ENCODE measurements around the gene KCNMA1.

KCNMA1 gene

DNA sequence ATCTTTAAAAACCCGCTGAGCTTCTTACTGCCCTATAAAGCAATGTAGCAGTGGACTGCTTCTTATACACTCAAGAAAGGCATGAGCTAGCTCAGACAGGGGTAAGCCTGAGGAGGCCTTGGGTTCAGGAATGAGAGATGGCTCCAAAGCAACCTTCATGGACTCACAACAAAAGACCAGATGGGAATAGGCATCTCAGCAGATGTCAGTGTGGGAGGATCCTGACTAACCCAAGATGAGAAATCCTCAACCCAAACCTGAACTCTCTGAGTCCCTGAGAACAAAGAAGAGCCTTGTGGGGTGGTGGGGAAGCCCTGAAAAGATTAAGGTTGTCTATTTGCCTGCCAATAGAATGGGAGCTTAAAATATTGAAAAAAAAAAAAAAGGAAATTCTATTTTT lies 807.4 kb downstream of the KCNMA1 start:
- Histone ChIP-seq H3K4me2 (ENCODE audit: low read depth, low read length, poor library complexity, severe bottlenecking) (no peak overlapping the region), H3K4me3 (ENCODE audit: insufficient read depth, low read length, poor library complexity, severe bottlenecking) (no peak overlapping the region), H3K9me3 (ENCODE audit: insufficient read depth, low read length) (no peaks in the 10 kb centered on the region), H3K36me3 (ENCODE audit: low read length) (no peaks in the 10 kb centered on the region), H3K9ac (ENCODE audit: low read length) (no peak overlapping the region), H3K27me3 (ENCODE audit: low read length) (no peaks in the 10 kb centered on the region), H3K27ac (ENCODE audit: low read depth, low read length) (no peak overlapping the region), H2AFZ (ENCODE audit: low read depth, low read length, severe bottlenecking) (no peak overlapping the region), H4K20me1 (ENCODE audit: low read depth, low read length) (no peaks in the 10 kb centered on the region), H3K9me2 (replicated peaks; ENCODE audit: insufficient read depth, low read length) (no peaks in the 10 kb centered on the region), H3F3A (ENCODE audit: insufficient read depth) (no peaks in the 10 kb centered on the region), H3K79me2 (ENCODE audit: insufficient read depth, low read length) (no peaks in the 10 kb centered on the region)
- TF ChIP-seq CTCF (IDR thresholded peaks at IDR 0.05; ENCODE audit: insufficient read depth, low read length, poor library complexity, severe bottlenecking): no peak
- TF ChIP-seq EZH2phosphoT487 (conservative IDR thresholded peaks at IDR 0.05; ENCODE audit: low read length): no peak

GRCh38 chr10:76829724-76830123 lies 807.9 kb downstream of the KCNMA1 start:
- H3K36me3 ChIP-seq (ENCODE audit: low read length): no peaks in the 10 kb centered on the region
- H3K27ac ChIP-seq (ENCODE audit: low read depth, low read length): no peak overlapping the region
- H3K9me3 ChIP-seq (ENCODE audit: insufficient read depth, low read length): no peaks in the 10 kb centered on the region
- no peaks in the 10 kb centered on the region for H4K20me1 ChIP-seq (ENCODE audit: low read depth, low read length)
- H3F3A ChIP-seq (ENCODE audit: insufficient read depth): no peaks in the 10 kb centered on the region
- no peak overlapping the region for H3K4me2 ChIP-seq (ENCODE audit: low read depth, low read length, poor library complexity, severe bottlenecking)
- no peaks in the 10 kb centered on the region for H3K9me2 ChIP-seq (replicated peaks; ENCODE audit: insufficient read depth, low read length)
- no peaks in the 10 kb centered on the region for H3K79me2 ChIP-seq (ENCODE audit: insufficient read depth, low read length)
- no peak overlapping the region for H3K9ac ChIP-seq (ENCODE audit: low read length)
- no peak overlapping the region for H2AFZ ChIP-seq (ENCODE audit: low read depth, low read length, severe bottlenecking)
- H3K4me3 ChIP-seq (ENCODE audit: insufficient read depth, low read length, poor library complexity, severe bottlenecking): no peak overlapping the region
- TF ChIP-seq EZH2phosphoT487 (conservative IDR thresholded peaks at IDR 0.05; ENCODE audit: low read length): no peak
- no peak for TF ChIP-seq CTCF (IDR thresholded peaks at IDR 0.05; ENCODE audit: insufficient read depth, low read length, poor library complexity, severe bottlenecking)
- no peaks in the 10 kb centered on the region for H3K27me3 ChIP-seq (ENCODE audit: low read length)

Data from SU-DHL-6 (cell line).